Measurements from ENCODE around the gene KPNA5.

GRCh38 chr6:116666869-116667268 lies 14.1 kb upstream of the KPNA5 start:
- TF ChIP-seq CTCF (IDR thresholded peaks at IDR 0.05): no peak
- no peak for TF ChIP-seq POLR2A (IDR thresholded peaks at IDR 0.05)
